OCI-M2 (cell line): Measurements from ENCODE around the gene GSTT2.
"Not testable (repeated sequence)": the region's sequence is repeated elsewhere in the genome, so short reads cannot be mapped to it uniquely, and the experiment has no call there.

Source experiments
- DNase-seq: peaks from one replicate; lab custom pipeline; 2025; ENCODE audit not compliant: unreplicated experiment; lab: John Stamatoyannopoulos, UW

The GSTT2 gene

DNA sequence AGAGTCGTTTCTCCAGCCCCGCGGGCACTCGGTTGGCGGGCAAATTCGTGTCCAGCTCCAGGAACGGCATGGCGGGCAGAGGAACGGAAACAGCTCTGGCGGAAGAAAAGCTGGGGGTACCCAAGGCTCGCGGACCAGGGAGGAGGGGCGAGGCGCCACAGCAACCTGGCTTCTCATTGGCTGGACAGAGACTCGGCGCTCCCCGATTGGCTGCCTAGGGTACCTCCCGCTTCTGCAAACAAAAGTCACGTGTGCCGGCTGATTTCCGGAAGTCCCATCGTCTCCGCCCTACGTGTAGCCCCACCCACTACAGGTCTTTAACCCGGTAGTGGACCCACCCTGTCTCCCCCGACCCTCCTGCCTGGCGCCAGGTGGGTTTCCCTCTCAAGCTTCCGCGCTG lies 5.6 kb upstream of the GSTT2 start, which contains the start of gene DDT:
TSS of gene DDT (minus strand) at position 97 of the 400 bp plus-strand sequence. CDS start at position 70, 27 bp downstream.
- not testable (repeated sequence) for DNase-seq

- not testable (repeated sequence) for DNase-seq
These were observed 5.0 kb upstream of the GSTT2 start for GRCh38 chr22:23974836-23975352.

DNA sequence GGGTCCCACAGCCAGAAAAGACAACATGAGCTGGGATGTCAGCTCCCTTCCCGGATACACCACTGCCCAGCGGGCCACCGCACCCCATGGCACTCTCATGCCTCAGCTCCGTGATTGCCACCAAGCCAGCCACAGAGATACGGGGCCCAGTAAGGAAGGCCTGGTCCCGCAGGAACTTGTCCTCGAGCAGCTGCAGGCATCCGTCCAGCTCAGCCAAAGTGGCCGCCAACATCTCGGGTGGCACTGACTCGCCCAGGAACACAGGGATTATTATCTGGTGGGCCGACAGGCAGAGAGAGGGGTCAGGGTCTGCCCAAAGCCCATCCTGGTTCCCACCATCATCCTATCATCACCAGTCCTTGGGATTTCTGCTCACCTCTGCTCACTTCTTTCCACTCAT lies 2.6 kb upstream of the GSTT2 start:
- DNase-seq, result not testable (repeated sequence)

GRCh38 chr22:23980567-23980966 lies 633 bp downstream of the GSTT2 start:
- not testable (repeated sequence) for DNase-seq

- DNase-seq, result no peak
These were observed 4.5 kb downstream of the GSTT2 start for GRCh38 chr22:23984430-23984829.

- DNase-seq, result not testable (repeated sequence)
These were observed 6.2 kb downstream of the GSTT2 start for GRCh38 chr22:23986089-23986488.

DNA sequence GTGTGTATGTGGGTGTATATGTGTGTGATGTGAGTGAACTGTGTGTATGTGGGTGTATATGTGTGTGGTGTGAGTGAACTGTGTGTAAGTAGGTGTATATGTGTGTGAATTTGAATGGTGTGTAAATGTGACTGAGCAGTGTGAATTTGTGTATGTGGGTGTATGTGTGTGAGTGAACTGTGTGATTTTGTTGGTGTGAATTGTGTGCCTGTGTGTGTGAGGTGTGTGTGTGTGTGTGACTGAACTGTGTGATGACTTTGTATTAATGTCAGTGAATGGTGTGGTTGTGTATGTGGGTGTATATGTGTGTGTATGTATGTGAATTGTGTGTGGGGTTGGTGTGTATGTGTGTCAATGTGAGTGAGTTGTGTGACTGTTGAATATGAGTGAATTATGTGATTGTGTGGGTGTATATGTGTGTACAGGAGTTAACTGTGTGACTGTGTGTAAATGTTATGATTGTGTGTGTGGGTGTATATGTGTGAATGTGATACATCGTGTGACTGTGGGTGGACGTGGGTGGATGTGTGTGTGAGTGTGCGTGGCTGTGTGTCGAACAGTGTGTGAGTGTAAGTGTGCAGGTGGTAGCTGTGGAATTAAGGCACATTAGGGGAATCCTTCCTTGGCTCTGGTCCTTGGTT lies 6.7 kb downstream of the GSTT2 start:
- not testable (repeated sequence) for DNase-seq

DNA sequence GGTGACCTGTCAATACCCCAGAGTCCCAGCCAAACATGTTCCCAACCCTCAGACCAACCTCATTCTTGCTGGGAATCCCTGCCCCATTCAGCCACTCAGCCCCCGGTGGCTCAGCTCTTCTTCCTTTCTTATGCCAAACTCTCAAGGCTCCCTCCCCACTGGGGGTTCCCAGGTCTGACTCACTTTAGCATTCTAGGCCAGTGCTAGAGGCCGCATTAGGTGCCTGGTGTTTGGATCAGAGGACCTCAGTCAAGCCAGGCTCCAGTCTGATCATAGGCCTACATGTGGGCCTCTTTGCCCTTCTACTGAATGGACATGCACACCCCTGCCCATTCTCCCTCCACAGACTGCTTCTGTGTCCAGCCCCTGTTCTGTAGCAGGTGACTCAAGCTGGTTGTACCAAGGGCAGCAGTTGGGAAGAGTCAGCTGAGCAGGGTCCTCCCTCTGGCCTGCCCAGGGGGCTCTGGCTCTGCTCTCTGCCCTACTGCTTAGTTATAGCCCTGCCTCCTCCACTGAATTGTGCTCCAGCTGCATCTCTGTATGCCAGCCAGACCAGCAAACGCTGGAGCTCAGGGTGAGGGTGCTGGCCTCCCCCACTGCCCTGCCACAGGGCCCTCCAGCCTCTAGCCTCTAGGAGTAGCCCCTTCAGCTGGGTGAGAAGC lies 9.8 kb downstream of the GSTT2 start:
- DNase-seq, result not testable (repeated sequence)

DNA sequence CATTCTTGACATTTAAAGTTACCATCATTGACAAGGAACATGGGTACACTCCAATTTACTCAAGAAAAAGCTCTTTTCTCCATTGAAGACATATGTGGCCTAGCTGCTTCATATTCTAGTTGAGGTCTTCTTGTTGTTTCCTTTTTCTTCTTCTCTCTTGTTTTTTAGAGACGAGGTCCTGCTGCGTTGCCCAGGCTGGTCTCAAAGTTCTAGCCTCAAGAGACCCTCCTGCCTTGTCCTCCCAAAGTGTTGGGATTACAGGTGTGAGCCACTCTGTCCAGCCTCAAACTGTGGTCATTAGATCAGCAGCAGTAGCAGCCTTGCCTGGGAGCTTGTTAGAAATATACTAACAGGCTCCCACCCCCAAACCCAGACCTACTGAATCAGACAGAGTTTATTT lies 13.1 kb downstream of the GSTT2 start:
- DNase-seq, result not testable (repeated sequence)

DNA sequence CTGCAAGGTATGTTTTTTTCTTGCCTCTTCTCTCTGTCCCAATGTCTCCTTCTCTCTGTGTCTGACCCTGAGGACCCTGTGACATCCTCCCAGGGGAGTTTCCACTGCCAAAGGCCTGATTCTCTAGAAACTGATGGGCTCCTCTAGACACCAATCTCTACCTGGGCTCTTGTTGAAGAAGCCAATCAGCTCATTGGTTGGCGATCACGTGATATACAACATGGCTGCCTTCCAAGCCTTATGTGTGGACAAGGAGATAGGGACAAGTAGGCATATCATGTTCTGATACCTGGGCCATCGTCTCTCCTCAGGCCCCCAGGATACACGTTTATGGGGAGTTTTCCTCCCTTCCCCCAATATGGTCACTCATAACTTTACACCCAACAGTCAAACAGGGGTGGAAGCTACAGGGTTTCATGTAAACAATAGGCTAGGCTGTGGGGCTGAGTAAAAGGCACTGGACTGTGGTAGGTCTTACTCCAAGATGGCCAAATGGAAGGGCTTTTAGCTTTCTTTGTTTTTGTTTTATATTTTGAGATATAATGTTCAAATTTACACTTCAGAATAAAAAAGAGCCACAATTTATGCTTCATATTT lies 13.7 kb downstream of the GSTT2 start:
- not testable (repeated sequence) for DNase-seq

DNA sequence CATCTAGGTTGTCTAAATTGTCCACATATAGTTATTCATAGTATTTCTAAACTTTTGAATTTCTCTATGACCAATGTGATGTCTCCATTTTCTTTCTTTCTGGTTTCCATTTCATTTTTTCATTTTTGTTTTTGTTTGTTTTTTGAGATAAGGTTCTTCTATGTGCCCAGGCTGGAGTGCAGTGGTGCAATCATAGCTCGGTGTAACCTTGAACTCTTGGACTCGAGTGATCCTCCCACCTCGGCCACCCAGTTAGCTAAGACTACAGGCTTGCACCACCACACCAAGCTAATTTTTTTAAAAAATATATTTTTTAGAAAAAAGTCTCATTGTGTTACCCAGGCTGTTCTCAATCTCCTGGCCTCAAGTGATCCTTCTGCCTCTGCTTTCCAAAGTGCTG lies 17.2 kb downstream of the GSTT2 start:
- no peak for DNase-seq

- not testable (repeated sequence) for DNase-seq
These were observed 19.8 kb downstream of the GSTT2 start for GRCh38 chr22:23999779-24000178.

GRCh38 chr22:24001314-24001713 lies 21.4 kb downstream of the GSTT2 start:
- DNase-seq, result no peak

DNA sequence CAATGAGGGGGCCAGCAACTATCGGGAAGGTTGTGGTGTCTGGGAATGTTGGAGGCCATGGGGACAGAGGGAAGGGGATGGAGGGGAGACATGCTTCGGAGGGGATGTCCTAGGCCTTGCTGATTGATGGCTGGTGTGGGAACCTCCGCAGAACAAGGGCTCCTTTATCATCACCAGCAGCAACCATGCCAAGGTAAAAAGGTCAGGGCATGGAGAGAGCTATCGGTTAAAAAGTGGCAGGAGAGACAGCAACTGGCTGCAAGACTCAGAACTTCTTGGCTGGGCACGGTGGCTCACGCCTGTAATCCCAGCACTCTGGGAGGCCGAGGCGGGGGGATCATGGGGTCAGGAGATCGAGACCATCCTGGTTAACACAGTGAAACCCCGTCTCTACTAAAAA lies 22.3 kb downstream of the GSTT2 start:
- DNase-seq, result no peak

DNA sequence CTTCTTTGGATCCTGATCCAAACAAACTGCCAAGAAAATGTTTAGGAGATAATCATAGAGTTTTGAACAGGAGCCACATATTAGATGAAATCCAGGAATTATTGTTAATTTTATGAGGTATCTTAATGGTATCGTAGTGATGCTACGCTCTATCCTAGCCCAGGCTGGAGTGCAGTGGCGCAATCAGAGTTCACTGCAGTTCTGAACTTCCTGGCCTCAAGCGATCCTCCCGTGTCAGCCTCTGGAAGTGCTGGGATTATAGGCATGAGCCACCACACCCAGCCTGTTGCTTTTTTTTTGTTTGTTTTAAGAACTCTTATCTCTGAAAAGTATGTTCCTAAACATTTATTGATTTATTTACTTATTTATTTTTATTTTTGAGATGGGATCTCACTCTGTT lies 22.9 kb downstream of the GSTT2 start:
- DNase-seq, result no peak

GRCh38 chr22:24003887-24004286 lies 24.0 kb downstream of the GSTT2 start:
- no peak for DNase-seq

- DNase-seq, result no peak
These were observed 25.3 kb downstream of the GSTT2 start, which contains the start of gene GSTT4 for GRCh38 chr22:24005201-24005600. TSS of gene GSTT4 (minus strand) at chr22:24005453. CDS start at chr22:24005356, 97 bp downstream.

DNA sequence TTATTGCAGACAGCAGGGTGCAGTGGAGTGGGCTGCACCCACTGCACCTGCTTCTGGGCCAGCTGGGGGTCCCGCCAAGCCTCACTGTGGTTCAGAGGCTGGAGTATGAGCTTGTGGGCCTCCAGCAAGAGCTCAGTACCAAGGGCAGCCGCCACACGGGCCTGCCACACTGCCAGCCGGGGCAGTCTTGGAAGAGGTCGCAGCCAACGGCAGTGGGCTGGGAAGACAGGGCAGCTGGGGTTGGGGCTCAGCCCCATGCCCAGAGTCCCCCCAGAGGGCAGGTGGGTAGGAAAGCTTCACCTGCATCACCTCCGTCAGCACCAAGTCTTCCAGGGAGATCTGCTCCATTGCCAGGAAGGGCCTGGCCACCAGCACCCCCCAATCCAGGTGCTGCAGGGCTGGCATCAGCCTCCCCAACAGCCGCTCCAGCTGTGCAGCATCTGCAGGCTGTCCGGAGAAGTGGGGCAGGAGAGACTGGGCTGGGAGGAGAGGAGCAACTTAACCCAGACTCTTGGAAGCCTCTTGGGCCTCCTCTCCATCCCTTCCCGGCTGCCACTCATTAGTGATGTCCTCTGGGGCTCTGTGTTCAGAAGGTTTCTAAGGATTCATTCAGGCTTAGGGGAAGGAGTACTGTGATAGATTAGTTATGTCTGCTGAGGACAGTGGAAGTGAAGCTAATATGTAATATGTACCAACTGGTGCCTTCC lies 26.4 kb downstream of the GSTT2 start:
- DNase-seq, result no peak

GRCh38 chr22:24006914-24007214 lies 26.9 kb downstream of the GSTT2 start:
- no peak for DNase-seq

DNA sequence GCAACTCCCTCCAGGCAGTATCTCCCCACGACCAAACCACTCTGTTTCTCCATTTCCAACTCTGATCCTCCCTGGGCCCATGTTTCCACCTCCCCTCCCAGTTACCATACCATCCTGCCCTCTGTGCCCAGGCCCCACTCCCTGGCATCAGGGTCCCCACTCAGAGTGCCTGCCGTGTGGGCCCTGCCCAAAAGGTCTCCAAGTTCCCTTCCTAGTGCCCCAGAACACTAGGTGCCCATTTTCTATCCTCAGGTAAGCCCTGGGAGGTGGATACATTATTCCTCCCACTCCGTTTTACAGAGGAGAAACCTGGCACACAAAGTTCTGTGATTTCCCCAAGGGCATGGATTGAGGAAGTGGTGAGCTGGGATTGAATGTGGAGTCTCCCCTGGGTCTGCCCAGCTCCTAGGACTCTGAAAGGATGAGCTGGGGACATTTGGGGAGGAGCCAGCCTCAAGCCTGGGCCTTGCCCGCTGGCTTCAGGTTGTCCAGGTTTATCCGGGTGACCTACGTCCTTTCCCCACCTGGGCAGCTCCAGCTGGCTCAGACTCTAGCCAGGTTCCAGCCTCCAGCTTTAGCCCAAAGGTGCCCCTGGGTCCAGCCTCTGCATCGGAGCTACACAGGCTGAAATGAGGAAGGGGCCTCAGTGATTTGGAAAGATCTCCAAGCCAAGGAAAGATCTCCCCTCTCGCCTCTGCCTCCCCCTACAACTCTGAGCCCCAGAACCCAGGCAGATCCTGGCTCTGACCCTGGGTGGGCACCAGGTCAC lies 27.5 kb downstream of the GSTT2 start:
- DNase-seq, result no peak

DNA sequence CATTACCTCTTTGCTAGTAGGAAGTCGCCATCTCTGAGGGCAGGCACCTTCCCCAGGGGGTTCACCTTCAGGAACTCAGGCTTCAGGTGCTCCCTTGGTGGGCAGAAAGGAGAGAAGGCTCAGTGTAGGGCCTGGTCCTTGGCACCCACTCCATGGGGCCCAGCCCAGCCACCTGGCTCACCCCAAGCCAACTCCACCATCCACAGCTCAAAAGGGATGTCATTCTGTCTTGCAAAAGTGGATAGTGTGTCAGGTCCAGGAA lies 28.0 kb downstream of the GSTT2 start:
- no peak for DNase-seq
